ENCODE measurements around the gene TMPRSS3. TPM values are rescaled to one million over a fixed set of nuclear protein-coding genes. Genes with fewer than 3 reads are reported as not detected.

The TMPRSS3 gene
- polyA plus RNA-seq, 1 experiment = not detected

DNA sequence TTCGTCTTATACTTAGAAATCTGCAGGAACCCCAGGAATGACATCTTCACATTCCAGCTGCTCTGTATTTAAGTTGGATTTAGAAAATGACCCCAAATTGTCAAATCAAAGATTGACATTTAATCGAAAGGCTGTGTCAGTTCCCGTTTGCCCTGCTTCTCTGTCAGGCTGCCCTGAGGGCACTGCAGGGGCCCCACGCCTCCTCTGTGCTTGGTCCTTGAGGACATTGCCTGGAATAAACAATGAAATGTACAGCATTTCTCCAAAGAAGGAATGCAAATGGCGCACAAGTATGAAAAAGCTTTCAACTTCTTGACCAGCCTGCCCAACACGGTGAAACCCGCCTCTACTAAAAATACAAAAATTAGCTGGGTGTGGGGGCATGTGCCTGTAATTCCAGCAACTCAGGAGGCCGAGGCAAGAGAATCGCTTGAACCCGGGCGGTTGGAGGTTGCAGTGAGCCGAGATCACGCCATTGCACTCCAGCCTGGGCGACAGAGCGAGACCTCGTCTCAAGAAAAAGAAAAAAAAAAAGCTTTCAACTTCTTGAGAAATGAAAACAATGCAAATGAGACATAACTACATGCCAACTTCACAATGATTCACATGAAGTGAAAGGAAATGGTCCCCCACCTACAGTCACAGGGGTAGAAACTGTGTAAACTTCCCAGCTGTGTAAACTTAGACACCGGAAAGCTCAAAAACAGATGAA lies 3.0 kb downstream of the TMPRSS3 start:
- ChIA-PET POLR2A (interaction anchor here (0.6 kb wide), 1 partner anchor 8 kb away, joined by 7 read pairs; no protein-coding TSS in a partner anchor), CTCF (interaction anchor here (1.5 kb wide), 1 partner anchor 11 kb away, joined by 3 read pairs; no protein-coding TSS in a partner anchor)
- TF ChIP-seq, protein P1, sequence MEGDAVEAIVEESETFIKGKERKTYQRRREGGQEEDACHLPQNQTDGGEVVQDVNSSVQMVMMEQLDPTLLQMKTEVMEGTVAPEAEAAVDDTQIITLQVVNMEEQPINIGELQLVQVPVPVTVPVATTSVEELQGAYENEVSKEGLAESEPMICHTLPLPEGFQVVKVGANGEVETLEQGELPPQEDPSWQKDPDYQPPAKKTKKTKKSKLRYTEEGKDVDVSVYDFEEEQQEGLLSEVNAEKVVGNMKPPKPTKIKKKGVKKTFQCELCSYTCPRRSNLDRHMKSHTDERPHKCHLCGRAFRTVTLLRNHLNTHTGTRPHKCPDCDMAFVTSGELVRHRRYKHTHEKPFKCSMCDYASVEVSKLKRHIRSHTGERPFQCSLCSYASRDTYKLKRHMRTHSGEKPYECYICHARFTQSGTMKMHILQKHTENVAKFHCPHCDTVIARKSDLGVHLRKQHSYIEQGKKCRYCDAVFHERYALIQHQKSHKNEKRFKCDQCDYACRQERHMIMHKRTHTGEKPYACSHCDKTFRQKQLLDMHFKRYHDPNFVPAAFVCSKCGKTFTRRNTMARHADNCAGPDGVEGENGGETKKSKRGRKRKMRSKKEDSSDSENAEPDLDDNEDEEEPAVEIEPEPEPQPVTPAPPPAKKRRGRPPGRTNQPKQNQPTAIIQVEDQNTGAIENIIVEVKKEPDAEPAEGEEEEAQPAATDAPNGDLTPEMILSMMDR (IDR thresholded peaks at IDR 0.05; ENCODE audit: insufficient read depth, low read depth, low read length) = no peak

DNA sequence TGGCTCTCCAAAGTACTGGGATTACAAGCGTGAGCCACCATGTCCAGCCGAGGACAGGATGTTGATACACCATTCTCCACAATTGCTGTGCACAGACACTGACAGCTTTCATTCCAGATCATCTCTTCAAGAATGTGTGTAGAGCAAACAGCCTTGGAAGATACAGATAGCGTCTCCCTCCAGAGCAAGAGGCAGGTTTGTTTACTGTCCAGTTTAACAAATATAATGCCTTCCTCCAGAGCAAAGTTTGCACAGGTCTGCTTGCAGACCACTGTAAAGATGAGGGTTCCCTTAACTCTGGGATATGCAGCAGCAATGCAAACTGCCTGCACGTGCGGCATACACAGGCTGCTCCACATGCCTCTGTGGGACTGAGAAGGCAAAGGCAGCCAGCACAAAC lies 4.6 kb downstream of the TMPRSS3 start:
- DNase-seq (ENCODE audit: low read depth) = no peak
- Histone ChIP-seq H3K4me3 (ENCODE audit: low read depth, low read length) (no peak overlapping the region), H3K36me3 (ENCODE audit: control insufficient read depth, insufficient read depth, low read length) (no peaks in the 10 kb centered on the region), H3K27me3 (ENCODE audit: control insufficient read depth, insufficient read depth, low read length) (no peaks in the 10 kb centered on the region)
- TF ChIP-seq, protein P1 (IDR thresholded peaks at IDR 0.05; ENCODE audit: insufficient read depth, low read depth, low read length) = no peak
- POLR2A ChIA-PET = no interaction called here
- CTCF ChIA-PET = no interaction called here

More for the DNA sequence above, 3.0 kb downstream of the TMPRSS3 start:
- Histone ChIP-seq H3K36me3 (ENCODE audit: control insufficient read depth, insufficient read depth, low read length) (no peaks in the 10 kb centered on the region), H3K27me3 (ENCODE audit: control insufficient read depth, insufficient read depth, low read length) (no peaks in the 10 kb centered on the region), H3K4me3 (ENCODE audit: low read depth, low read length) (no peak overlapping the region)
- DNase-seq (ENCODE audit: low read depth) = no peak

DNA sequence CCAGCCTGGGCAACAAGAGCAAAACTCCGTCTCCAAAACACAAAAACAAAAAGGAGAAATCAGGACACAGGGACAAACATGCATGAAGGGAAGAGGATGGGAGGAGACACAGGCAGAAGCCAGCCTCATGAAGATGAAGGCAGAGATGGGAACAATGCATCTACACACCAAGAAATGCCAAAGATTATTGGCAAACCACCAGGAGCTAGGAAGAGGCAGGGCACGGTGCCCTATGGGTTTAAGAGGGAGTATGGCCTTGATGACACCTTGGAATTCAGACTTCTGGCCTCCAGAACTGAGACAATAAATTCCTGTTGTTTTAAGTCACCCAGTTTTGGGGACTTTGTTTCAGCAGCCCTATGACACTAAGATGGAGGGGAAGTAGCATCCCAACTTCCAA lies 5.2 kb downstream of the TMPRSS3 start:
- ChIA-PET CTCF (no interaction called here), POLR2A (no interaction called here)
- no peak overlapping the region for H3K4me3 ChIP-seq (ENCODE audit: low read depth, low read length)
- DNase-seq (ENCODE audit: low read depth) = no peak
- H3K27me3 ChIP-seq (ENCODE audit: control insufficient read depth, insufficient read depth, low read length) = no peaks in the 10 kb centered on the region
- TF ChIP-seq, protein P1 (IDR thresholded peaks at IDR 0.05; ENCODE audit: insufficient read depth, low read depth, low read length) = no peak
- no peaks in the 10 kb centered on the region for H3K36me3 ChIP-seq (ENCODE audit: control insufficient read depth, insufficient read depth, low read length)

DNA sequence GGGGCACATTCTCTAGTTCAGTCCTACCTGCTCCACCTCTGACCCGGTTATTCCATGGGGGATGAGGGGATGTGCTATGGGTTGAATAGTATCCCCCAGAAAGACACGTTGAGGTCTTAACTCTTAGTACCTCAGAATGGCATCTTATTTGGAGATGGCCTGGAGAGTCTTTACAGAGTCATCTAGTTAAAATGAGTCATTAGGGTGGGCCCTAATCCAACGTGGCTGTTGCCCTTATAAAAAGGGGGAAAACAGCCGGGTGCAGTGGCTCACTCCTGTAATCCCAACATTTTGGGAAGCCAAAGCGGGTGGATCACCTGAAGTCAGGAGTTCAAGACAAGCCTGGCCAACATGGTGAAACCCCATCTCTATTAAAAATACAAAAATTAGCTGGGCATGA lies 5.7 kb downstream of the TMPRSS3 start:
- Histone ChIP-seq H3K36me3 (ENCODE audit: control insufficient read depth, insufficient read depth, low read length) (no peaks in the 10 kb centered on the region), H3K4me3 (ENCODE audit: low read depth, low read length) (no peak overlapping the region), H3K27me3 (ENCODE audit: control insufficient read depth, insufficient read depth, low read length) (no peaks in the 10 kb centered on the region)
- ChIA-PET POLR2A (no interaction called here), CTCF (no interaction called here)
- no peak for DNase-seq (ENCODE audit: low read depth)
- TF ChIP-seq, protein P1 (IDR thresholded peaks at IDR 0.05; ENCODE audit: insufficient read depth, low read depth, low read length) = no peak

DNA sequence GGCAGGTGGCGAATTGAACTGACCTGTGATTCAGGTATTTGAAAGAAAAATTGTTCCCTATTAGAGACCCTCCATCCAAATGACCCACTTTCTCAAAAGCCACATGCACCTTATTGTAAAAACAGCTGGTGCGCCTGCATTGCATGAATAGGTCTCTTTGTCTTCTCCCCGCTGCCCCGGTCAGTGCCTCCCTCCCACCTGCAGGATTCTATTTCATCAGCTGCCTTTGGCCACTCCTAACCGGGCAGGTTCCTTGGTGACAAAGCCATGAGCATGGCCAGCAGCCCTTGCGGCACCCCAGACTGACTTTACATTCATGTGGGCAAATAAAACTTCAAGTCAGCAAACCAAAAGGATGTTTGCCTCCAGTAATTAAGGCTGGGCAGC lies 6.4 kb downstream of the TMPRSS3 start:
- TF ChIP-seq, protein P1 (IDR thresholded peaks at IDR 0.05; ENCODE audit: insufficient read depth, low read depth, low read length) = no peak
- DNase-seq (ENCODE audit: low read depth) = no peak
- Histone ChIP-seq H3K27me3 (ENCODE audit: control insufficient read depth, insufficient read depth, low read length) (no peaks in the 10 kb centered on the region), H3K36me3 (ENCODE audit: control insufficient read depth, insufficient read depth, low read length) (no peaks in the 10 kb centered on the region), H3K4me3 (ENCODE audit: low read depth, low read length) (no peak overlapping the region)
- ChIA-PET CTCF (no interaction called here), POLR2A (no interaction called here)

Data from BJ (cell line).